ENCODE results near the gene PPFIA1. TPM values are rescaled to one million over a fixed set of nuclear protein-coding genes. Genes with fewer than 3 reads are reported as not detected.

PPFIA1 gene
- total and polyA plus RNA-seq, 2 of the 8 experiments (the other 6 are each of a cell fraction or from before 2014, with no cell fraction given), result 44.3 to 73.5 TPM

DNA sequence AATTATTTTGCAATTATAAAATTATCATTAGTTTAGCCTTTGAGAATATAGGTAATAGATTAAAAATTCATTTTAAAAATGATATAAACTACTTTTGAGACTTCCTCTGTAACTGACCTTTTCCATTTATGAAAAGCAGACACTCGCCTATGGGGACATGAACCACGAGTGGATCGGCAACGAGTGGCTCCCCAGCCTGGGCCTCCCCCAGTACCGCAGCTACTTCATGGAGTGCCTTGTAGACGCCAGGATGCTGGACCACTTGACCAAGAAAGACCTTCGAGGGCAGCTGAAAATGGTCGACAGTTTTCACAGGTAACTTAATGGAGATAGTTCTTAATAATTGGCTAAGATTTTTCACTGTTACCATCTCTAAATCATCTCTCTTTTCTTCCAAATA lies 101.6 kb downstream of the PPFIA1 start:
- peaks cover 17 to 46% (median 30%) of the 10 kb centered on the region in 4 experiments for H3K36me3 ChIP-seq (ENCODE audit: control insufficient read depth in 2 of 4, insufficient read depth in 4 of 4, low read length in 3 of 4)
- no peak overlapping the region for H4K91ac ChIP-seq (replicated peaks; ENCODE audit: insufficient read length, low read length)
- H3K18ac ChIP-seq (ENCODE audit: extremely low read depth, low read length), result no peak overlapping the region
- H3K56ac ChIP-seq (replicated peaks; ENCODE audit: insufficient read length, low read depth, low read length), result no peak overlapping the region
- H3K4ac ChIP-seq (replicated peaks; ENCODE audit: insufficient read length, low read depth, low read length), result no peak overlapping the region
- H2AK5ac ChIP-seq (ENCODE audit: low read depth, low read length), result no peak overlapping the region
- H2BK15ac ChIP-seq (ENCODE audit: low read length), result no peak overlapping the region
- no peak overlapping the region for H3K14ac ChIP-seq (ENCODE audit: insufficient read length)
- DNase-seq (ENCODE audit: low read depth in 1 of 2, low spot score in 2 of 2) (no peak), FAIRE-seq (no peak)
- no peaks in the 10 kb centered on the region for H3K79me1 ChIP-seq (ENCODE audit: low read depth, low read length)
- no peak overlapping the region for H3K4me2 ChIP-seq (ENCODE audit: insufficient read depth in 1 of 2, low read depth in 2 of 2, low read length in 2 of 2)
- no peak overlapping the region for H3K27ac ChIP-seq (ENCODE audit: low read depth, low read length)
- peaks cover 0 to 1% of the 10 kb centered on the region in 2 experiments for H4K20me1 ChIP-seq (replicated peaks in 1 of 2; ENCODE audit: control insufficient read depth in 1 of 2, insufficient read depth in 2 of 2, low read length in 2 of 2)
- H3K4me1 ChIP-seq (replicated peaks in 1 of 4; ENCODE audit: control insufficient read depth in 3 of 4, insufficient read depth in 4 of 4, low read length in 3 of 4), result no peaks in the 10 kb centered on the region
- ChIA-PET POLR2A (ENCODE audit: partially characterized antibody) (no interaction called here), CTCF (ENCODE audit: partially characterized antibody) (no interaction called here)
- H4K8ac ChIP-seq (ENCODE audit: extremely low read depth, insufficient read depth, low read length), result no peak overlapping the region; the same call in 1 of the 2 replicates
- no peak overlapping the region for H3K4me3 ChIP-seq (ENCODE audit: extremely low read depth in 1 of 4, insufficient read depth in 2 of 4, low read depth in 3 of 4, low read length in 4 of 4)
- 97% methylated on average over 8 of the region's 8 CpGs; no CpG with 5 or more reads in 1 of the 2 experiments for WGBS, 2 experiments (ENCODE audit: extremely low coverage in 1 of 2, insufficient coverage in 1 of 2, insufficient read length in 1 of 2, insufficient replicate concordance in 2 of 2, low coverage in 1 of 2, low lambda C conversion rate in 2 of 2, missing lambda C conversion rate in 1 of 2)
- peaks cover 4% of the 10 kb centered on the region; the same call in 1 of the 2 replicates for H3K23me2 ChIP-seq (ENCODE audit: low read depth, low read length)
- H3K9me3 ChIP-seq (ENCODE audit: insufficient read depth in 2 of 2, low read depth in 1 of 2, low read length in 1 of 2), result no peaks in the 10 kb centered on the region
- no peak overlapping the region for H2BK120ac ChIP-seq (replicated peaks; ENCODE audit: low read depth, low read length)
- no peak overlapping the region for H4K5ac ChIP-seq (ENCODE audit: insufficient read length, low read depth, low read length)
- H2BK5ac ChIP-seq (ENCODE audit: low read depth, low read length), result no peak overlapping the region
- no peaks in the 10 kb centered on the region for H3K27me3 ChIP-seq (replicated peaks in 1 of 4; ENCODE audit: control insufficient read depth in 3 of 4, extremely low read depth in 1 of 4, insufficient read depth in 3 of 4, low read length in 3 of 4)
- no peak overlapping the region for H3K9ac ChIP-seq (replicated peaks in 1 of 4; ENCODE audit: extremely low read depth in 1 of 4, low read depth in 3 of 4, low read length in 3 of 4)
- H2AFZ ChIP-seq (ENCODE audit: low read length), result no peak overlapping the region
- H3K23ac ChIP-seq (ENCODE audit: insufficient read length), result no peak overlapping the region
- no peak overlapping the region for H2BK12ac ChIP-seq (ENCODE audit: low read depth, low read length)
- peaks cover 3 to 9% of the 10 kb centered on the region in 2 experiments; a peak in 3 of 4 replicates for H3K79me2 ChIP-seq (ENCODE audit: control insufficient read depth in 1 of 2, insufficient read depth in 2 of 2, low read length in 2 of 2)
- no peak overlapping the region for H2BK20ac ChIP-seq (ENCODE audit: low read length)
- TF ChIP-seq BCL11A (IDR thresholded peaks at IDR 0.05; ENCODE audit: low read depth in 2 of 2, low read length in 2 of 2) (no peak), CHD1 (IDR thresholded peaks at IDR 0.05; ENCODE audit: low read depth, low read length) (no peak), POLR2A (IDR thresholded peaks at IDR 0.05; ENCODE audit: control extremely low read depth in 1 of 2, low read depth in 2 of 2, low read length in 2 of 2) (no peak), TCF12 (IDR thresholded peaks at IDR 0.05; ENCODE audit: low read depth, low read length) (no peak)

All from H1 (cell line).